A673 (cell line): Measurements from ENCODE around the gene CBX4. TPM values are rescaled to one million over a fixed set of nuclear protein-coding genes. Genes with fewer than 3 reads are reported as not detected.

Source experiments
- BruUV-seq: library from RNA; stranded (reverse); fragments of 400-500 nt; replicated peaks from 2 replicates; lab custom pipeline; 2021; lab: Mats Ljungman, UMichigan
- CTCF ChIA-PET: fragments of 300-600 bp; sonication (Branson Sonifier 250); formaldehyde crosslinking; loops from one replicate; lab custom pipeline; 2022; ENCODE audit warnings: antibody characterized with exemption; lab: Charles Lee
- POLR2A ChIA-PET: fragments of 300-600 bp; sonication (Branson Sonifier 250); formaldehyde crosslinking; loops from one replicate; lab custom pipeline; 2022; ENCODE audit warnings: antibody characterized with exemption; ENCODE audit not compliant: low non-redundant PET; lab: Charles Lee
- DNase-seq: peaks from one replicate; pipeline ENCODE4 v3.0.0-alpha.2; 2015; ENCODE audit warnings: low spot score
- H3K27ac ChIP-seq: fragments of 200-600 bp; sonication (generic); 2 replicates; pipeline ENCODE4 v1.5.1; 2016; ENCODE audit warnings: mixed run types, low read depth, mild to moderate bottlenecking, mixed read lengths, antibody characterized with exemption, low read length; ENCODE audit not compliant: poor library complexity, severe bottlenecking
- H3K27me3 ChIP-seq: fragments of 200-600 bp; sonication (generic); replicated peaks from 2 replicates; pipeline ENCODE4 v1.6.1; 2017; ENCODE audit warnings: mixed run types, low read depth, mild to moderate bottlenecking, mixed read lengths, antibody characterized with exemption, low read length; ENCODE audit not compliant: insufficient read depth, poor library complexity
- H3K36me3 ChIP-seq: fragments of 200-600 bp; sonication (generic); 2 replicates; pipeline ENCODE4 v1.6.1; 2016; ENCODE audit warnings: mixed run types, mild to moderate bottlenecking, mixed read lengths, antibody characterized with exemption, low read length; ENCODE audit not compliant: insufficient read depth, poor library complexity, severe bottlenecking
- H3K4me1 ChIP-seq: fragments of 200-600 bp; sonication (generic); 2 replicates; pipeline ENCODE4 v1.6.1; 2017; ENCODE audit warnings: mixed run types, mild to moderate bottlenecking, mixed read lengths, antibody characterized with exemption, low read length; ENCODE audit not compliant: insufficient read depth, poor library complexity, severe bottlenecking
- H3K4me3 ChIP-seq: fragments of 200-600 bp; sonication (generic); 2 replicates; pipeline ENCODE4 v1.5.1; 2016; ENCODE audit warnings: low read depth, mixed run types, mild to moderate bottlenecking, mixed read lengths, low read length; ENCODE audit not compliant: poor library complexity, severe bottlenecking
- H3K9me3 ChIP-seq: fragments of 200-600 bp; sonication (generic); 2 replicates; pipeline ENCODE4 v1.6.1; 2016; ENCODE audit warnings: mixed run types, low read depth, mild to moderate bottlenecking, mixed read lengths, antibody characterized with exemption, low read length; ENCODE audit not compliant: poor library complexity, severe bottlenecking
- CTCF ChIP-seq: fragments of 300-800, 200-600 bp; sonication (generic); conservative IDR thresholded peaks from 2 replicates; pipeline ENCODE4 v1.5.1; 2017; ENCODE audit warnings: low read depth, mild to moderate bottlenecking, antibody characterized with exemption, low read length, moderate library complexity, mixed read lengths
- EZH2 ChIP-seq: fragments of 200-600 bp; sonication (generic); IDR thresholded peaks from 2 replicates; pipeline ENCODE4 v1.6.1; 2017; ENCODE audit warnings: borderline replicate concordance, low read depth, mild to moderate bottlenecking, mixed read lengths, antibody characterized with exemption, low read length; ENCODE audit not compliant: poor library complexity, severe bottlenecking
- intact Hi-C: fragments of 100-400 bp; cut with micrococcal nuclease; formaldehyde crosslinking; loops from one replicate; pipeline ENCODE4 v1.10.0; 2022; ENCODE audit not compliant: unreplicated experiment
- total RNA-seq: library from RNA; stranded (reverse); gene quantifications from 2 replicates; pipeline ENCODE4 v1.2.3, GENCODE V29; 2021

The CBX4 gene
- total RNA-seq, 1 experiment from 2014 or later: 42.6 TPM

DNA sequence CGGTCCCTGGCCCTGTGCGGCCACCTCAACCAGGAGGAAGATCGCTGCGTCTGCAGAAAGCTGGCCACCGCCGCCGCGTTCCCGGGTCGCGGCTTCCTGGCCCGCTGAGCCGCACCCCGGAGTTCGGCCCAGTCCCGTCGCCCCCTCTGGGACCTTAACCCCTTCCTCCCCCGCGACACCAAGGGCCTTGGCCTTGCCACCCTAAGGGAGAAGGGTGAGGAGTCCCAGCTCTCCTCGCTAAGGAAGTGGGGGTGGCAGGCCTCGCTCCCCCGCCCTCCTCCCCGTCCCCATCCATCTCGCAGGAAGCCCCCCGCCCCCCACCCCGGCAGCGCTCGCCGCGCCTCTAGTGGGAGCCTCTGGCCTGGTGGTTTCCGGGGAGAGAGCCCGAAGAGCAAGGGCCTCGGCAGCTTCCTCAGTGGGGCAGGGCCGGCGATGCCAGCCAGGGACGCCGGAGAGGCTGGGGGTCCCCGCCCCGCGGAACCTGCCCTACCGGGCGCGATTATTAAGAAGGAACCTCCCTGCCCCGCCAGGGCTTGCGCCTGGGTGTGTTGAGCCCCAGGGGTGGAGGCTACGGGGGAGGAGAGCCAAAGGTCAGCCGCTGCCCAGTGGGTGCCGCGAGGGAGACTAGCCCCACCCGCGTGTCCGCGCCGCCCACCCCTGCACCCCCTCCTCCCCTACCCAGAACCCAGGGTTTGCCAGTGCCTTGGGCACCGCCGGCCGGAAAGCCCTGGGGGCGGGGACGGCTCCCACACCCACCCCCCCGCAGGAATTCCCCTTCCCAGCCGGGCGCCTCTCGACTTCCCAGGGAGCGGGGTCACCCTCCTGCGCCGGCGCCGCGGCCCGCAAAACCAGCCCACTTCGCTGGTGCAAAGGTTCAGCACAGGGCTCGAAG, 6.8 kb downstream of the CBX4 start:
- peak; percentile 75 for DNase-seq
- no TSS peak for BruUV-seq
- POLR2A ChIA-PET: interaction anchor here (0.8 kb wide), 1 partner anchor 7 kb away, joined by 4 read pairs; no protein-coding TSS in a partner anchor
- peak overlapping the region; percentile 58 for H3K27ac ChIP-seq
- no peaks in the 10 kb centered on the region for H3K27me3 ChIP-seq
- intact Hi-C loops: loop anchor here (10.0 kb wide), 1 partner anchor 88 kb away; no protein-coding TSS in a partner anchor
- peaks cover 23% of the 10 kb centered on the region for H3K36me3 ChIP-seq
- CTCF ChIA-PET: interaction anchor here (0.6 to 0.7 kb wide), 4 partner anchors 17 to 35 kb away, joined by 3 to 6 read pairs (median 3); no protein-coding TSS in a partner anchor
- no peak for TF ChIP-seq EZH2
- TF ChIP-seq CTCF: no peak
- peak overlapping the region; percentile 20 for H3K4me3 ChIP-seq
- peaks cover 91% of the 10 kb centered on the region for H3K4me1 ChIP-seq
- H3K9me3 ChIP-seq: no peaks in the 10 kb centered on the region

- TF ChIP-seq CTCF (no peak), EZH2 (no peak)
- Histone ChIP-seq H3K36me3 (peaks cover 23% of the 10 kb centered on the region), H3K9me3 (no peaks in the 10 kb centered on the region), H3K27me3 (no peaks in the 10 kb centered on the region), H3K27ac (peak overlapping the region; percentile 58), H3K4me3 (no peak overlapping the region), H3K4me1 (peaks cover 91% of the 10 kb centered on the region)
- no TSS peak for BruUV-seq
- CTCF ChIA-PET: interaction anchor here (0.7 kb wide), 1 partner anchor 34 kb away, joined by 3 read pairs; no protein-coding TSS in a partner anchor
- intact Hi-C loops: loop anchor here (10.0 kb wide), 1 partner anchor 87 kb away; no protein-coding TSS in a partner anchor
- DNase-seq: no peak
- POLR2A ChIA-PET: no interaction called here
Measured at GRCh38 chr17:79831265-79832217, 7.7 kb downstream of the CBX4 start.

- no peaks in the 10 kb centered on the region for H3K9me3 ChIP-seq
- peaks cover 91% of the 10 kb centered on the region for H3K4me1 ChIP-seq
- H3K27ac ChIP-seq: no peak overlapping the region
- CTCF ChIA-PET: no interaction called here
- H3K27me3 ChIP-seq: no peaks in the 10 kb centered on the region
- intact Hi-C loops: loop anchor here (10.0 kb wide), 1 partner anchor 86 kb away; no protein-coding TSS in a partner anchor
- TF ChIP-seq EZH2: no peak
- no peak for TF ChIP-seq CTCF
- no peak overlapping the region for H3K4me3 ChIP-seq
- POLR2A ChIA-PET: no interaction called here
- peaks cover 23% of the 10 kb centered on the region for H3K36me3 ChIP-seq
- no peak for DNase-seq
- BruUV-seq: no TSS peak
Measured at GRCh38 chr17:79830763-79831264, 8.4 kb downstream of the CBX4 start.
